Right ventricle myocardium inferior (tissue), 1 donor: ENCODE results near the gene RAB11A. TPM values are rescaled to one million over a fixed set of nuclear protein-coding genes. Genes with fewer than 3 reads are reported as not detected.
A peak's percentile ranks its signal among the peaks of the same experiment; 100 is the strongest.
"Not testable (repeated sequence)": the region's sequence is repeated elsewhere in the genome, so short reads cannot be mapped to it uniquely, and the experiment has no call there.

Experiments
- ATAC-seq: fragments of 200-7000 bp; cut with Tn5 transposase; one replicate; pipeline ENCODE4 v1.9.1; 2020; ENCODE audit warnings: mild to moderate bottlenecking, moderate library complexity
- DNase-seq: peaks from one replicate; pipeline ENCODE4 v3.0.0; 2021; ENCODE audit errors: missing footprints
- intact Hi-C: fragments of 100-400 bp; cut with DNase I; formaldehyde crosslinking; loops from one replicate; pipeline ENCODE4 v1.11.0; 2022
- total RNA-seq: library from RNA; stranded (reverse); fragmentation: NEBNext Ultra II Directional; extraction: Animal tissue kit (Norgen Biotek cat#: 25700); gene quantifications from one replicate; pipeline ENCODE4 v1.2.1, GENCODE V29; 2021
- donor health status: DM: no; HTN: yes; CAD: no; lungs with severe emphysema.

Gene RAB11A
- total RNA-seq, 1 donor from 2014 or later = 161 TPM

DNA sequence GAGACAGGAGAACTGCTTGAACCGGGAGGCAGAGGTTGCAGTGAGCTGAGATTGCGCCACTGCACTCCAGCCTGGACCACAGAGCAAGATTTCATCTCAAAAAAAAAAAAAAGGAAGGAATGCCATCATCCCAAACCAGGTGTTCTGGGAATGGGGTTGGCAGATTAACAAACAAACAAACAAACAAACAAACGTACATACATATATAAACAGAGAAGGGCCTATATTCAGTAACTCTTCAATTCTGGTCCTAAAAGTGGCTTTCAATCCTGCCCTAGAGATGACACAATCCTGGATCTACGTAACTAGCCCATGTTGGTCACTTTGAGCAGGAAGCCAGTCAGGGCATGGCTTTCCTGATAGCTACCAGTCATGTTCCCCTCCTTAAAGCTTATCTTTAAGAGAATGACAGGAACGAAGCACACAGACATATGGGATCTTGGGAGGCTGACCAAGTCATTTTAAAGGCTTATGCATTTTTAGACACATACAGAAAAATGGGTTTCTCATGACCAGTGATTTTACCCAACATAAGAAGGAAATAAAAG lies 29.9 kb upstream of the RAB11A start:
- DNase-seq = no peak
- ATAC-seq = no peak
- intact Hi-C loops = no loop called here

DNA sequence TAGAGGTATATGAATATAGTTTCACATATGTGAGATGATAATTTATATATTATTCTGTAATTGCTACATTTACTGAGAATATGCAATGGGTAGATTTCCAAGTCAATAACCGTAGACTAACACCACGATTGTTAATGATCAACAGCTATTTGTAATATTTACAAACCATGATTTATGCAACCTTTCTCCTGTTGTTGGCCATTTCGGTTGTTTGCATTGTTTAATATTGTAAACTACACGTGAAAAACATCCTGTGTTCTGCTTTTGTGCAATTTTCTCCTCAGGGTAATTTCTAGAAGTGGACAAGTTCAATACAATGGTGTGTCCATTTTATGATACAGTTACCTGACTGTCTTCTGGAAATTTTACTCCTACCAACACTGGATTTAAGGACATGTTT lies 29.3 kb upstream of the RAB11A start:
- no peak for ATAC-seq
- intact Hi-C loops = no loop called here
- no peak for DNase-seq

DNA sequence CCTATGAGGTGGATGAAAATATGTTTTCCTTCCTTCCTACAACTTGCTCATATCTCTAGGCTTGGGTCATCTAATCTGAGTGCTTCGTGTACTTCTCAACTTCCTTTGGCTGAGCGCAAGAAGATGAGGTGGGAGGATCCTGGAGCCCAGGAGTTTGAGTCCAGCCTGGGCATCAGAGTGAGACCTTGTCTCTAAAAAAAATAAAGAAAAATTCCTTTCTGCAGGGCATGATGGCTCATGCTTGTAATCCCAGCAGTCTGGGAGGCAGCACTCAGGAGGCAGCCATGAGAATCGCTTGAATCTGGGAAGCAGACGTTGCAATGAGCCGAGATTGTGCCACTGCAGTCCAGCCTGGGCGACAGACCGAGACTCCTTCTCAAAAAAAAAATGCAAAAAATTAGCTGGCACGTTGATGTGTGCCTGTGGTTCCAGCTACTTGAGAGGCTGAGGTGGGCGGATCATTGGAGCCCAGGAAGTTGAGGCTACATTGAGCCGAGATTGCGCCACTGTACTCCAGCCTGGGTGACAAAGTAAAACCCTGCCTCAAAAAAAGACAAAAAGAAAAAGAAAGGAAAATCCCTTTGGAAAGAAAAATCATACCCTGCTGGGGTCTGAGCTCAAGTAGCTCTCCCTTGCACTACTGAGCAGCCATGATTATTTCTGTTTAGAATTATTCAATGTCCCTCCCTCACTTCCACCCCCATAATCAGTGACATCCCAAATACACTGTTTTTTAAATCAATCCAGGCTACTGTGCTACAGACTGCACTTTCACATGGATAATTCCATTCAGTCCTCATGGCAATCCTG lies 28.0 kb upstream of the RAB11A start:
- ATAC-seq = peak; percentile 39
- intact Hi-C loops = no loop called here
- DNase-seq = no peak

DNA sequence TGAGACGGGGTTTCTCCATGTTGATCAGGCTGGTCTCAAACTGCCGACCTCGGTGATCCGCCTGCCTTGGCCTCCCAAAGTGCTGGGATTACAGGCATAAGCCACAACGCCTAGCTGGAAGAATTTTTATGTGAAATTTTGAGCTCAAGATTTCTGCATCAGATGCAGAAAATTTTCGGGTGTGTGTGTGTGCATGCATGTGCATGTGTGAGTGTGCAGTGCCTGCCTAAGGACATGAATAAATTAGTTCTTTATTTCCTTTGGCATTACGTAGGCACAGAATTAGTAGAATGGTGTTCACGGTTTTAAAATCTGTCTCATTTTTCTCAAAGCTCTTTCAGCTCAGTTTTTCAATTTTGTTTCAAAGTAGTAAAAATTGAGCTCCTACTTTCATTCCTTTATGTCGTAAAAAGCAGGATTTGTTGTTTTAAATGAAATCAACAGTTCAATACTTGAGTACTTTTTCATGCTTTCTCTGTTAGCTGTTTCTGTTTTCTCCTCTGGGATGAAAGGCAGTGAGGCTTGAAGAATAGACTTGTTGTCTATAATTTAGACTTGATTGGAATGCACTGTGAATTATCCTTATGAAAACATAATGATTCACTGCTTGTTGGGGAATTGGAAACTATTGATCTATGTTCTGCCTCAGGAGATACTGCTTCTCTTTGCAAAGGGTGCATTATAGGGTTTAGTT lies 23.3 kb upstream of the RAB11A start:
- no peak for DNase-seq
- intact Hi-C loops = no loop called here
- ATAC-seq = no peak

DNA sequence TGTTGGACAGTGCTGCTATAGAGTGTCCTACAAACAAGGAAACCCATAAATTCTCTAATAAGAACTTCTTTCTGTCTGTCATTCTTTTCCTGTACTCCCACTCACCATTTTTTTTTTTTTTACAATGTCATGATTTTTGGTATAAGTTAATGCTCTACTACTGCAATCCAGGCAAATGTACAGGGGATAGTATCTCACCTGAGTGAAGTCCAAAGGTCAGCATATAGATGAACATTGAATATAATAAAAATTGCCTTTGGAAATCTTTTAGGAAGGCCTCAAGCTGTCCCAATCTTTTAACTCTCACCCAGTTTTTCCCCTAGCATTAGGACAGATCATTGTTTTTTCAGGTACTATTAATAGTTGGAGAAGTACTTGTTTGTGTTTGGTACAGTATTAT lies 21.3 kb upstream of the RAB11A start:
- ATAC-seq (no peak), DNase-seq (no peak)
- intact Hi-C loops = no loop called here

DNA sequence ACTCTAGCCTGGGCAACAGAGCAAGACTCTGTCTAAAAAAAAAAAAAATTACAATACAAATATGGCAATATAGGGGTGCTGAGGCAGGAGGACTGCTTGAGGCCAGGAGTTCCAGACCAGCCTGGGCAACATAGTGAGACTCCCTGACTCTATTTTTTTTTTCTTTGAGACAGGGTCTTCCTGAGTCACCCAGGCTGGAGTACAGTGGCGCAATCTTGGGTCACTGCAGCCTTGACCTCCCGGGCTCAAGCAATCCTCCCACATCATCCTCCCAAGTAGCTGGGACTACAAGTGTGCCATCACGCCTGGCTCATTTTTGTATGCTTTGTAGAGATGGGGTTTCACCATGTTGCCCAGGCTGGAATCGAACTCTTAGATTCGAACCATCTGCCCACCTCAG lies 17.3 kb upstream of the RAB11A start:
- DNase-seq (no peak), ATAC-seq (no peak)
- intact Hi-C loops = no loop called here

DNA sequence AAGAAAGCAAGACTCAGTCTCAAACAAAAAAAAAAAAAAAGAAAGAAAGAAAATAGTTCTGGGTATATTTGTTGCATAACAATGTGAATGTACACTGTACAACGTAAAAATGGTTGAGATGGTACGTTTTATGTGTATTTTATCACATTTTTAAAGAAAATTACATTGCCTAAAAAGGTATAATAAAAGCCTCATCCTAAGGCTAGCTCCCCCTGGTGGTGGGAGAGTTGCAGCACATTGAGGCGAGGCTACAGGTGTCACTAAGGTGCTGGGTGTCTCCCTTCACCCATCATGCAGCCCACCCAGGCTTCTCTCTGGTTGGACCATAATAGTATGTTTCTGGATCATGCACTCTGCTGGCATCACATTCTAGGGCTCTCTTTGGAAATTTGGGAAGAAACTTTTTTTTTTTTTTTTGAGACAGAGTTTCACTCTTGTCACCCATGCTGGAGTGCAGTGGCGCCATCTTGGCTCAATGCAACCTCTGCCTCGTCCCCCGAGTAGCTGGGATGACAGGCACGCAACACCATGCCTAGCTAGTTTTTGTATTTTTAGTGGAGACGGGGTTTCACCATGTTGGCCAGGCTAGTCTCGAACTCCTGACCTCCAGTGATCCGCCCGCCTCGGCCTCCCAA lies 12.4 kb upstream of the RAB11A start:
- intact Hi-C loops = loop anchor here (5.0 kb wide), 1 partner anchor 220 kb away; no protein-coding TSS in a partner anchor
- ATAC-seq = no peak
- DNase-seq = peak; percentile 82

DNA sequence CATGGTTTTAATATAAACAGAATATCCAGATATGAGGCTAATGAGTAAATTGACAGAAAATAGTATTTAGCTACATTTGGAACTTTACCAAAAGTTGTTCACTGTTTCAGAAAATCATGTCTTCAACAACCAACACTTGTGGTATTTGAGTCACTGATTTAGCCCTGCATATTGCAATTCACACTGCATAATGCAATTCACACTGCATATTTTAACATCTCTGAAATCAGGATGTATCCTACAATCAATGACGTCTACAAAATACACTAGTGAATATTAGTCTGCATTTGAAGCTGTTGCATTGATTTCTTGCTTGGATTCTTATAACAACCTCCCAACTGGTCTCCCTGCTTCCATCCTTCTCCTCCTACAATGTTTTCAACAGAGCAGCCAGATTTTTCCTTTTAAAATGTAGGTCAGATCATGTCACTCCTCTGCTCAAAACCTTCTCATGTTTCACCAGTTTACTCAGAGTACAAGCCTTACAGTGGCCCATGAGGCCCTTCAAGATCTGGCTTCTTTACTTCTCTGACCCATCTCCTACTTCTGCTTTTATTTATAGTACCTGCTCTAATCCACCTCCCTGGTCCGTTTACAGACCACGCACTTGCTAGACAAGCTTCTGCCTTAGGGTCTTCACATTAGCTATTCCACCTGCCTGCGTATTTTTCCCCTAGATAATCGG lies 11.4 kb upstream of the RAB11A start:
- no peak for DNase-seq
- intact Hi-C loops = loop anchor here (5.0 kb wide), 1 partner anchor 221 kb away; no protein-coding TSS in a partner anchor
- ATAC-seq = no peak

DNA sequence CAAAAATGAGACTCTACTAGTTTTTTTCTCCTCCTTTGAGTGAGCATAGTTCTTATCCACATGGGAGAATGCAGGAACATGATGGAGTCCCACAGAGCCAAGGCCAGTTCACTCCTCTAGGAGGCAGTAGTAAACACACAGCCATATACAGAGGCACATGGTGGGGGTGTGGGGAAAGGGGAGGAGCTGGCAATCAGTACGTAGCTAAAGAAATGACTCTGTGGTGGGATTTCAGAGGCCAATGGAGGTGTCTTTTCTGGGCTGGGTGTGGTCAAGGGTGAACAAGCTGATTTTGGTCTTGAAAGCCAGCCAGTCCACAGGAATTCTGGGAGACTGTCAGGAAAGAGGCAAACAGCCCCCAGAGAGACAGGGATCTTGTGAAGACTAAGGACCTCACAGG lies 6.6 kb upstream of the RAB11A start:
- DNase-seq (no peak), ATAC-seq (no peak)
- intact Hi-C loops = no loop called here

DNA sequence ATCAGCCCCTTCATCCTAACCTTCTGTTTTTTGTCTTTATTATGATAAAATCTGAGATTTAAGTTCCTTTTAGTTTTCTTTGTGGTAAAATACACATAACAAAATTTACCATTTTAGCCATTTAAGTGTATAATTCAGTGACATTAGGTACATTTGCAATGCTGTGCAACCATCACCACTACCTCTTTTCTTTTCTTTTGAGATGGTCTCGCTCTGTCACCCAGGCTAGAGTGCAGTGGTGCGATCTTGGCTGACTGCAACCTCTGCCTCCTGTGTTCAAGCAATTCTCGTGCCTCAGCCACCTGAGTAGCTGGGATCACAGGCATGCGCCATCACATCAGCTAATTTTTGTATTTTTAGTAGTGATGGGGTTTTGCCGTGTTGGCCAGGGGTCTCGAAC lies 6.2 kb upstream of the RAB11A start:
- no peak for DNase-seq
- intact Hi-C loops = no loop called here
- no peak for ATAC-seq

DNA sequence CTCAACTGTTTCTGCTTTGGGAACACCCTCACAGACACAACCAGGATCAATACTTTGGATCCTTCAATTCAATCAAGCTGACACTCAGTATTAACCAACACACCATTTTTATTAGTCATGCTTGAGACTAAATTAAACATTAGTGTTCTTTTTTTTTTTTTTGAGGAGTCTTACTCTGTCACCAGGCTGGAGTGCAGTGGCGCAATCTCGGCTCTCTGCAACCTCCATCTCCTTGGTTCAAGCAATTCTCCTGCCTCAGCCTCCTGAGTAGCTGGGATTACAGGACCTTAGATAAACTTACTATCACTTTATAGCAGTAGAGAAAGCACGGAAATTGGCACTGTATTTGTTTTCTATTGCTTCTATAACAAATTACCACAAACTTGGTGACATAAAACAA lies 2.0 kb upstream of the RAB11A start:
- ATAC-seq (no peak), DNase-seq (no peak)
- intact Hi-C loops = no loop called here

DNA sequence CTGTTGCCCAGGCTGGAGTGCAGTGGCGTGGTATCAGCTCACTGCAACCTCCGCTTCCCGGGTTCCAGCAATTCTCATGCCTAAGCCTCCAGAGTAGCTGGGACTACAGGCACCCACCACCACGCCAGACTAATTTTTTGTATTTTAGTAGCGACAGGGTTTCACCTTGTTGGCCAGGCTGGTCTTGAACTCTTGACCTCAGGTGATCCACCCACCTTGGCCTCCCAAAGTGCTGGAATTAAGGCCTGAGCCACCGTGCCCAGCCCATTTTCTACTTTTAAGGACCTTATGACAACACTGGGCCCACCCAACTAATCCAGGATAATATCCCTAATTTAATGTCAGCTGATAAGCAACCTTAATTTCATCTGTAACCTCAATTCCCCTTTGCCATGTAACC lies 1.4 kb upstream of the RAB11A start:
- ATAC-seq, DNase-seq: not testable (repeated sequence)
- intact Hi-C loops = loop anchor here (1.0 kb wide), 1 partner anchor 76 kb away; the partner anchor contains the start of gene DENND4A

DNA sequence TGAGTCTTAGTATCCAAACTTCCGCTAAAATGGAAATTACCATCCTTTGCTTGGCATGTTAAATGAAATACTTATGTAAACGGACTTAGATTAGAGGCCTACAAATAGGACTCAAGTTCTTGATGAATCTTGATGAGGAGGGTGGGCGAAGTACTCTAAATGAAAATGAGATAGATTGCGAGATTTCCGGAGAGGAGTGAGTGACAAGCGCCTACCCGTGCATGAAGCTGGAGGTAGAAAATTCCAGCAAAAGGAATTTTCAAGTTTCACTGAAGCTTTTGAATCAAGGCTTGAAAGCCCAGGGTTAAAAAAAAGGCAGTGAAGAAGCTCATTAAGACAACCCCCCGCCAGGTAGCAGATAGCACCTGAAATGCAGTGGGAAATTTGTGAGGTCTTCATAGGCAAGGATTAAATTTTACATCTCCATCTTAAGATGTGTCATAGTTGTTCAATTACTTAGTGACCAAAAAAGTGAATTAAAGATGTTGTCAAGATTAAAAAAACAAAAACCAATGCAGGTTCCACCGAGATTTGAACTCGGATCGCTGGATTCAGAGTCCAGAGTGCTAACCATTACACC lies 655 bp upstream of the RAB11A start:
- ATAC-seq (no peak), DNase-seq (no peak)
- intact Hi-C loops = loop anchor here (1.0 kb wide), 1 partner anchor 76 kb away; the partner anchor contains the start of gene DENND4A

DNA sequence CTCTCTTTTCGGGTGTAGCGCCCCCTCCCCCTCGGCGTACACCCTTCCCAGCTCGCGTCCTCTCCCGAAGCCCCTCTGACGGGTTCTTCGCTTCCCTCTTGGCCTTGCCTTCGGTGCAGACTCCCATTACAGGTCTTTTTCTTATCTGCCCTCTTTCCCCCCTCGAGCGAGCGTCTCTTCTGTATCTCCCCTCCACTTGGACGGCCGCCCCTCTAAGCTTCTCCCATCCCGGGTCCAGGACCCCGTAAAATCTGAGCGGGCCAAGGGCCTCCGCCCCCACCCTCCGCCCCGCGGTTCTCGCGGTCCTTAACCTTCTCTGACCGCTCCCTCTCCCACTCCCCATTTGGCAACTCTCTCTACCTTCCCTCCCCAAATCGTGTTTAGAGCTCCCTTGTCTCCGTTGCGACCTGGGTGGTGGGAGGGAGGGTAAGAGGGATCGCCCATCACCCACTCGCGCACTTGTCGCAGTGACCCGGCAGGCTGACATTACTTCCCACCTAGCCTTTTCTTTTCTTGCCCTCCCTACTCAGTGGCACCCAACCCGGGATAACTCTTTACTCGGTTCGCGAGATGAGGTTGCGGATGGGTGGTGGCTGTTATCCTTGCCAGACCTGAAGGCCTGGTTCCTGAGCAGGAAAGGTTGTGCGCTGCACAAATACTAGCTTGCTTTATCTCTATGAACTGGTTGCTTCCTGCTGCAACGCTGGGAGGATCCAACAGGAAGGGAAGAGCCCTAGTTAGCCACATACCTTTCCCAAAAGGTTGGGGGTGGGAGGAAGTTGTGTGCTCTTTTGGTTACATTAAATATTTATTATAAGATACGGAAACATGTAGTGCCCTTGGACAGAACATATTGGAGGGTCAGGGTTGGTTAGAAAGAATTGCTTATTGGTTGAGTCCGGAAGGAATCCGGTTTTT lies 922 bp downstream of the RAB11A start:
- intact Hi-C loops = no loop called here
- ATAC-seq (peak; percentile 5), DNase-seq (peak; percentile 68)

DNA sequence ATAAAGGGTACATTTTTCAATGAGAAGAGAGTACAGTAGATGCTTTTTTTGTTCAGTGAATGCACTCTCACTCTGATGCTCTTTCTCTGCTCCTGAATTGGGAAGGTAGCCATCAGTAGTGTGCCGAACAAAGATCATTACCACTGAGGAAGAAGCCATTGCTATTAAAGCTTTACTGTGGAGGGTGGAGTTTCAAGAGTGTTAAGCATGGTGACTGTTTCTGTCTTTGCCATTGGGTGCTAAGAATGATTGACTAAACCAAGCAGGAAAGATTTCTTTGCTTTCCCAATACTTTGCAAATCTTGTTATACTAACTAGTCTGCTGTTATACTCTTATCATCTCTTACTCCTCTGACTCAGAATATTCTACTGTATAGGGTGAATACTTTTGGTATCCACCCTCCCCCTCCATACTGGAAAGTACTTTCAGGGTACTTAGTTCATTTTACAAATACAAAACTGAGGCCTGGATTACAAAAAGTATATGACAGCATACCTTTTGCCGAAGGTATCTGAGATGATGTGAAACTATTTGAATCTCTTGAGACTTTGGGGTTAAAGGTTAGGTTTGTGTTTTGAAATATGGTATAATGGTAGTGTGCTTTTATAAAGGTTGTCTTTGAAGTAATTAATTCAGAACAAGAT lies 1.7 kb downstream of the RAB11A start:
- ATAC-seq = no peak
- DNase-seq = no peak
- intact Hi-C loops = no loop called here

DNA sequence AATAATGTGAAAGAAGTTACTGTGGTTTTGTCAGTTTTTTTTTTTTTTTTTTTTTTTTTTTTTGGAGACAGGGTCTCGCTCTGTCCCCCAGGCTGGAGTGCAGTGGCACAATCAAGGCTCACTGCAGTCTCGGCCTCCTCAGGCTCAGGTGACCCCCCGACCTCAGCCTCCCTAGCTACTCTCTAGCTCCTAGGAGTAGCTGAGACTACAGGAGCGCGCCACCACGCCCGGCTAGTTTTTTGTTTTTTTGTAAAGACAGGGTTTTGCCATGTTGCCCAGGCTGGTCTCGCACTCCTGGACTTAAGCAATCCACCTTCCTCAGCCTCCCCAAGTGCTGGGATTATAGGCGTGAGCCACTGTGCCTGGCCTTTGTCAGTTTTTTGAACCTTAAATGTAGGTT lies 2.6 kb downstream of the RAB11A start:
- intact Hi-C loops = not testable (repeated sequence)

DNA sequence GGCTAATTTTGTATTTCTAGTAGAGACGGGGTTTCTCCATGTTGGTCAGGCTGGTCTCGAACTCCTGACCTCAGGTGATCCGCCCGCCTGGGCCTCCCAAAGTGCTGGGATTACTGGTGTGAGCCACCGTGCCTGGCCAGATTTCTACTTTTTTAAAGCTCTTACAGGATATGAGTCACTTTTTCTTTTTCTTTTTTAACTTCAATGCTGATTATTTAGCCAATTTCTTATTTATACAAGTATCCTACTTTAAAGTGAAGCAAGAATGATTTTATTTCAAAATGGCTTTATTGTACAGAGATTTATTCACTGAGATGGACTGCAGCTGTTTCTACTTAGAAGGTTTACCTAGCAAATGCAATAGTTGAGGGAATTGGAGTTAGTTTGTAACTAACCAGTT lies 3.3 kb downstream of the RAB11A start:
- DNase-seq, ATAC-seq, intact Hi-C loops: not testable (repeated sequence)

More for the DNA sequence above, 2.6 kb downstream of the RAB11A start:
- DNase-seq, ATAC-seq: not testable (repeated sequence)
